HuH-7 (cell line): ENCODE data around the gene BICDL1.

Experiments used
- DNase-seq: peaks from one replicate; pipeline ENCODE4 v3.0.0; 2011; ENCODE audit warnings: low spot score

Gene BICDL1

DNA sequence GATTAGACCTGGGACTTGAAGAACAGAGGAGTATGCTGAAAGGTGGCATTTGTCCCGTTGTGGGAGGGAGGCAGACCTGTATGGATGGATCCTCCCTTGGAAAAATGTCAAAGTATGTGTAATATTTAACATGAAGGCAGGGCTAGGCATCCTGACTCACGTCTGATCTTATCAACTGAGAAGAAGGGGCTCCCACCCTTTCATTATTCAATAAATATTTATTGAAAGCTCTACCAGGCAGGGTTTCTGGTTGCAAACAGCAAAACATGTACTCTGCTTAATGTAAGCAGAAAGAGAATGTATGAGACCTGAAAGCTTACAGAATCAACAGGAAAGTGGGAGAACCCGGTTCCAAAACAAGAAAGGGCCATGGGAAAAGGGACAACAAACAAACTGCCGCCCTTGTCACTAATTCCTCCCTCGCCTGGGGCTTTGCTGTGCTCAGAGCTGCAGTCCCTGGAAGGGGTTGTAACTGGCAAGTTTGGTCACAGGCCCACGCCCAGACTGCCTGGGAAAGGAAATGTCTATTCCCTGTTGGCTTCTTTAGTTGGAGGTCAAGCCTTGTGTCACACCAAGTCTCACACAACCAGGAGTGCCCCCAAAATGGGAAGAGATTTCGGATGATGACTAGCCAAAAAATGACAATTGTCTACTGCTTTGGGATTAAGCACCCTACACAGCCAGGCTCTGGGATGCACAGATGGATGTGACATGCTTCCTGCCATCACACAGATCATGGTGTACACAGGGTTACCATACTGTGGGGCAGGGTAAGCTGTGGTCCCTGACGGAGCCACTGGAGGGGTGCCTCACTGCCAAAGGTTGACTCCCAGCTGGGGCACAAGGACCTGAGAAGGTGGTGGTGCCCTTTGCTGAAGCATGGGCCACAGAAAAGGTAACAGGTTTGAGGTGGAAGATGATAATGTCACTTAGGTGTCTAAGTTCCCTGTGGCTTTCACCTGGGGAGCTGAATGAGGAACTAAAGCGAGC is 90.7 kb downstream of the BICDL1 start:
- no peak for DNase-seq

GRCh38 chr12:120081641-120082040 is 92.6 kb downstream of the BICDL1 start:
- DNase-seq, result no peak

GRCh38 chr12:120085920-120086645 is 97.0 kb downstream of the BICDL1 start:
- no peak for DNase-seq

DNA sequence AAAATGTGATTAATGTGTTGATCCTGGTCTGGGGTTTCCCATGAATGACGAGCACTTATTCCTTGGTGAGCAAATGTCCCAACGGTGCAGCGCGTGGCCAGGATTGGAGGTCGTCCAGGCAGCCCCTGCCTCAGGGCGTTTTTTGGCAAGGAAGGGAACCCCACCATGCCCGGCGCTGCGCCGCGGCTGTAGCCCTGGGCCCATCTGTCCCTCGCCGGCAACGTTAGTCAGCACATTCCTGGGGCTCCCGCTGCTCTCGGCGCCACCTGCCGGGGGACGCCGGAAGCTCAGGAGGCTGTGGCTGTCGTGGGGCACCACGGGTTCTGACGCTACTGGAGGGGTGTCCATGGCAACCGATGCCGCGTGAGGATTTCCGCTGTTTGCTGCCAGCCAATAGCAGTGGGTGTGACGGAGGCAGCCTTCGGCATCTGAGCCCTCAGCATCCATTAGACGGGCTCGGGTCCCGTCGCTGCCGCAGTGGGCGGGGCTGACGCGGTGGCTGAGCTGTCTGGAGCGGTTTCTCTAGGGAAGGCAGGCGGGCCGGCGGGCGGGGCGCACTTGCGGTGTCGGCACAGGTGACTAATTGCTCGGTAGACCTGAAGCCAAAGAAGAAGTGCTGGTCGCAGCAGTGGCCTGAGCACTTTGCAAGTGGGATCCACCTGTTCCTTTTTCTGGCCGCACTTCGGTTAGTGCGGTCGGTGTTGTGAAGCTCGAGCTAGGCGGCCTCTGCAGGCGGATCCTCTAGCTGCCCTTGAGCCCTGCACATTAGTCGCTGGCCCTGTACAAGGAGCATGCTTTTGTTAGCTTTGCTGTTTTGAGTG is 98.0 kb downstream of the BICDL1 start:
- peak; percentile 98 for DNase-seq

DNA sequence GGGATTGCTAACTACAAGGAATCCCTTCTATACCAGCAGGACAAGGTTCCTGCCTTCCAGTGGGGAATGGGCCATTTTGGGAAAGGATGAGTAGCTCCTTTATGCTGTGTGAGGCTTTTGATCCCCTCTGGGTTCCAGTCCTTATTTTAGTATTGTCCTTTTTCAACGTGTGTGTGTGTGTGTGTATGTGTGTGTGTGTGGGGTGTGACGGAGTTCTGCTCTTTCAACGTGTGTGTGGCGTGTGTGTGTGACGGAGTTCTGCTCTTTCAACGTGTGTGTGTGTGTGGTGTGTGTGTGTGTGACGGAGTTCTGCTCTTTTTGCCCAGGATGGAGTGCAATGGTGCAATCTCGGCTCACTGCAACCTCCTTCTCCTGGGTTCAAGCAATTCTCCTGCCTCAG is 100.1 kb downstream of the BICDL1 start:
- no peak for DNase-seq

GRCh38 chr12:120089796-120090195 is 100.8 kb downstream of the BICDL1 start:
- DNase-seq, result no peak

DNA sequence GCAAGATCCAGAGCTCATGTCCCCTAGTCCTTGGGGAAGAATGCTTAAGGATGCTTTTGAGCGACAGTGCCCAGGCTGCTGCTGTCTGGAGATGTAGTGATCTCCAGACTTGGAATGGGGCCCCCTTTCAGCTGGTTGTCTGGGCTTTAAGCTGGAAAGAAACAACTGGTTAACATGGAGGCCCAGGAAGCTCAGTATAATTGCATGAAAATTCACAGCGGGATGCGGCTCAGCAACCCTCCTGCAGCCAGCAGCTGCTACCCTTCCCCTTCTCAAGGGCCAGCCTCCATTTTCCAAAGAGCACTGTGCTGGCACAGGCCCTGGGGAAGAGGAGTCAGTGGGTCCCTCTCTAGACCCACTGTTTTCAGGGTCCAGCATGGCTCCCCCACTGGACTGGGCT is 101.2 kb downstream of the BICDL1 start:
- DNase-seq, result no peak

DNA sequence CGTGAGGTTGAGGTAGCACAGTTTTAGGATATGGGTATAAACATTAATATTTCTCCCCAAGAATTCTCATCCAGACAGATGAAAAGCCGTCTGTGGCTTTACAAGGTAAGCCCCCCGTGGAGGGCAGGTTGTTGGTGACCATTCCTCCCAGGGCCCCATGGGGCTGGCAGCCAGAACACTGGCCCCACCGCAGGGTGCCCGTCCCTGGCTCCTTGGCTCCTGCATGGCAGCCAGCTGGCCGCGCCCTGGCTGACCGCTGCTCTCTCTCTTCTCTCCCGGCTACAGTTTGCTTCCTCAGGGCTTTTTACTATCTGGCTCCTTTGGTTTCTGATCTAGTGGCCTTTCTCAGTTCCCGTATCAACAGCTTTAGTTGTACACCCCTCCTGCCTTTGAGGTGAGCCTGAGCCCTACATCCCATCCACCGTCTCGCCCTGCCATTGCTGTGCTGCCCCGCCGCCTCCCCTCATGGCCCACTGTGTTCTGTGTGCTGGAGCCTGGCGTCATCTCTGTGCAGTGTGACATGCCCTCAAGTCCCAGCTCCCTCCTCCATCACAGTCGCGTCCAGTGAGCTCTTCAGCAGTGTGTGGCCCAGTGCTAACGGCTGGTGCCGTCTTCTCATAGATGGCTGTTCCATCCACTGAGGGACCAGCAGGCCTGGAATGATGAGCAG is 101.7 kb downstream of the BICDL1 start:
- DNase-seq, result no peak

DNA sequence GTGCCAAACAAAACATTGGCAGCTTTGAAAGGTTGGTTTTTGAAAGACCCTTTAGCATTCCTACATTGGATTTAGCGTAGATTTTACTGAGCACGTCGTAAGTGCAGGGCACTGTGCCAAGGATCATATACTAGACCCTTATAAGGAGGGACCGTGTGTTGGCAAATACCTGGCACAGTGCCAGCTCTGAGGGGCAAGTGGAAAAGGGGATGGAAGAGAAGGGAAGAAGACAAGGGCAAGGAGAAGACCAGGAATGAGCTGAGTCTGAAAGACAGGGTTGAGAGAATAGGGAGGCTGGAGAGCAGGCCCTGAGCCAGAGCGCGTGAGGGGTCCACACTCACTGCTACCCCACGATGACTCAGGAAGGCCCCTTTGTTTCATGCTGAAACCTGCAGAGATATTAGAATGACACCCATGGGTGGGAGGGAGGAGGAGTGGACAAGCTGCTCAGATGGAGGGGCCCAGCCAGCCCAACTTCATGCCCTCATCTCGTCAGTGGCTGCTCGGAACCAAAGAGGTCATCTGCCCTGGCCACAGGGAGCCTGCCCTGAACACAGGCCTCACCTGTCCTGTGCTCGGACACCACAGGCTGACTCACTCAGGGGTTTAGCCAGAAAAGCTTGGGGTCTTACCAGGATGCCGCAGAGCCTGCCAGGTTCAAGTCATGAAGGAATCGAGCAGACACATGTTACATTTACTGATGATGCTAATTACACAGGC is 102.5 kb downstream of the BICDL1 start:
- no peak for DNase-seq

DNA sequence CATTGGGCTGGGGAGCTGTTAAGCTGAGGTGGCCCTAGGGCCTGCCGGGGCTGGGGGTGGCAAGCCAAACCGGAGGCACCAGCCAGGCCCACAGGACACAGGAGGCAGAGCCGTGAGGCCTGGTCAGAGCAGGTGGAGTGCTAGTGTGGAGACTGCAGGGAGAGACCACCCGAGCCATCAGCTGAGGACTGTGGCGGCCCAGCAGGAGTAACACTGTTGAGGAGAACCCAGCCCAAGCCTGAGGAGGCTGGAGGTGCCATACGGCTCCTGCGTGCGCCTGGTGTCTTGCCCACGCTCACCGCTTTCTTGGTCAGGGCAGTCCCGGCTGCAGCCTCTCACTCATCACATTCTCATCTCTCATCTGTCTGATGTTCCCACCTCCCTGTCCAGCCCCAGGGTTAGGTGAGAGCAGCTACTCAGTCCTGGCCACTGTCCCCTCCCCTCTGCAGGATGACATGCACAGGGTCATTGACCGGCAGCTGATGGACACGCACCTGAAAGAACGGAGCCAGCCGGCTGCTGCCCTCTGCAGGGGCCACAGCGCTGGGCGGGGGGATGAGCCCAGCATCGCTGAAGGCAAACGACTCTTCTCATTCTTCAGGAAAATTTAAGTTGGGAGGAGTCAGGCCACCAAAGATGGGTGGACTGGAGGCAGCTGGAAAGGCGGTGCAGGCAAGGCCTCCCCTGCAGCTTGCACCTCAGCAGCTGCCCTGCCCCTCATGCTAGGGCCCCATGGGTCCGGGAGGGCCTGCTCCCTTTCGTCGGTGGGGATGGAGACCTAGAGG is 103.7 kb downstream of the BICDL1 start:
- no peak for DNase-seq

GRCh38 chr12:120093336-120093591 is 104.2 kb downstream of the BICDL1 start:
- DNase-seq, result no peak

DNA sequence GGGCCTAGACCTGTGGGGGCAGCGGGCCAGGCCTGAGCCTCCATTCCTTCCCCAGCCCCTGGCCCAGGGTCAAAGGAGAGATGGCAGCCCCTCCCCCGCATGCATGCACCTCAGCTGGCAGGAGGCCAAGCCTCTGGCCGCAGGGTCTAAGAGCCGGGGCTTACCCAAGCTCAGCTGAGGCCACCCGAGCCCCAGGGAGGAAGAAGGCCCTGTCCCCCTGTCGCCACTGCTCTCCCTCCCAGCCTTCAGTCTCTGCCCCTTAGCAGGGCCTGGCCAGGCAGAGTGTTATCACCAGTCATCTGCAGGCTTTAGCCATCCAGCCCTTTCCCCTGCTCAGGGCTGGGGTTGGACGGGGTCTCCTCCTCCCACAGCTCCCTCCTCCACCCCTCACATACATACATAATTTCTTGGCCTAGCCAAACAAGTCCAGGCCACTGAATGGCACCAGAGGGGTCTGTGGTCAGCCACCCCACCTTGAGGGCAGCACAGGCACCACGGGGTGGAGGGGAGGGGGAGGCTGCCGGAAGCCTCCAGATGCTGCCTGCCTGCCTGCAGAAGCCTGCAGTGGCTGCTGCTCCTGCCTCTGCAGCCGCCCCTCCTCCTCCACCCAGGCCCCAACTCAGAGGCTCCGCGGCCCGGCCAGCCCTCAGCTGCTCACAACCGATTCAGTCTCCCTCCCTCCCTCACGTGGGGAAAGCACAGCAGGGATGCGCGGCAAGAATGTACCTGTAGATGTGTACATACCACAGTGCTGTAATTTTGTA is 104.7 kb downstream of the BICDL1 start:
- no peak for DNase-seq

GRCh38 chr12:120094485-120094884 is 105.4 kb downstream of the BICDL1 start:
- DNase-seq, result no peak

DNA sequence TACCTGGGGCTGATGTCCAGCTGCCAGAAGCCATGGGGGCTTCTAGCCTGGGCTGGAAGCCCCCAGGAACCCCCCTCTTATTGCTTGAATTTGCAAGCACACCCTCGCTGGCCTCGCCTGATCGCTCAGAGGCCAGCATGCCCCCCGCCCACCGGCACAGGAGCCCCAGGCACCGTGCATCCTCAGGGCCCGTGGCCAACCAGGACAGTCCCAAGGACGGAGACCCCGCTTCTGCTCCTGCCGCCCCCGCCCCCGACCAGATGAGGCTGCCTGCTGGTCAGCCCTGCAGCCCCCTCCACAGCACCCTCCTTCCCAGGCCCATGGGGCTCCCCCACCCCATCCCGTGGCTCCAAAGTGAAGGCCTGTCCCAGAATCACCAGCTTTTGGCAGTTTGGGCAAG is 106.3 kb downstream of the BICDL1 start:
- DNase-seq, result no peak

GRCh38 chr12:120095736-120096135 is 106.7 kb downstream of the BICDL1 start:
- no peak for DNase-seq

GRCh38 chr12:120096671-120097202 is 107.7 kb downstream of the BICDL1 start:
- no peak for DNase-seq

- no peak for DNase-seq
Observed at GRCh38 chr12:120098756-120099470, 109.9 kb downstream of the BICDL1 start.

- DNase-seq, result no peak
Observed at GRCh38 chr12:120099738-120100137, 110.7 kb downstream of the BICDL1 start.

- no peak for DNase-seq
Observed at GRCh38 chr12:120100630-120101029, 111.6 kb downstream of the BICDL1 start.
